ENCODE results near the gene UMAD1.
A peak's percentile ranks its signal among the peaks of the same experiment; 100 is the strongest.

Gene UMAD1

DNA sequence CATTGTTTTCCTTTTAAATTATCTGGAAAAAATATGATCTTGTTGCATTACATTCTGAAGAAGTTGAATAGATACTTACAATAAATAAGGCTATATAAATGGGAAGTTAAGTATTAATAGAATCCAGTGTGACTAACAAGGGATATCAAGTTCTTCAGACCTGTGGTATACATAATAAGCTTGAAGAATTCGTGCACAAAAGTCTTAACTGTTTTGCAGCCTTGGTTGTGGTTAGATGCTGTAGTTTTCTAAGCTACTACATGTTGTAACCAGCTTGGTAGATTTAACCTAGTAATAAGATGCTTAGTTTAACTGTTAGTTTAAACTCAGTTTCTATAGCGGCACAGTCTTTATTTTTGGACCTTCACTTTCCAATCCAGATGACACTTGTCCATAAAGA lies 221.8 kb downstream of the UMAD1 start:
- Histone ChIP-seq H3K4me1 (no peaks in the 10 kb centered on the region), H3K27ac (no peak overlapping the region), H3K9me3 (no peaks in the 10 kb centered on the region), H3K27me3 (no peaks in the 10 kb centered on the region), H3K36me3 (no peaks in the 10 kb centered on the region), H3K4me3 (no peak overlapping the region)
- TF ChIP-seq, protein P1, sequence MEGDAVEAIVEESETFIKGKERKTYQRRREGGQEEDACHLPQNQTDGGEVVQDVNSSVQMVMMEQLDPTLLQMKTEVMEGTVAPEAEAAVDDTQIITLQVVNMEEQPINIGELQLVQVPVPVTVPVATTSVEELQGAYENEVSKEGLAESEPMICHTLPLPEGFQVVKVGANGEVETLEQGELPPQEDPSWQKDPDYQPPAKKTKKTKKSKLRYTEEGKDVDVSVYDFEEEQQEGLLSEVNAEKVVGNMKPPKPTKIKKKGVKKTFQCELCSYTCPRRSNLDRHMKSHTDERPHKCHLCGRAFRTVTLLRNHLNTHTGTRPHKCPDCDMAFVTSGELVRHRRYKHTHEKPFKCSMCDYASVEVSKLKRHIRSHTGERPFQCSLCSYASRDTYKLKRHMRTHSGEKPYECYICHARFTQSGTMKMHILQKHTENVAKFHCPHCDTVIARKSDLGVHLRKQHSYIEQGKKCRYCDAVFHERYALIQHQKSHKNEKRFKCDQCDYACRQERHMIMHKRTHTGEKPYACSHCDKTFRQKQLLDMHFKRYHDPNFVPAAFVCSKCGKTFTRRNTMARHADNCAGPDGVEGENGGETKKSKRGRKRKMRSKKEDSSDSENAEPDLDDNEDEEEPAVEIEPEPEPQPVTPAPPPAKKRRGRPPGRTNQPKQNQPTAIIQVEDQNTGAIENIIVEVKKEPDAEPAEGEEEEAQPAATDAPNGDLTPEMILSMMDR (IDR thresholded peaks at IDR 0.05) = no peak
- intact Hi-C loops (cut with DNase I; ENCODE audit: low total_unique reads) = no loop called here
- no peak for DNase-seq

DNA sequence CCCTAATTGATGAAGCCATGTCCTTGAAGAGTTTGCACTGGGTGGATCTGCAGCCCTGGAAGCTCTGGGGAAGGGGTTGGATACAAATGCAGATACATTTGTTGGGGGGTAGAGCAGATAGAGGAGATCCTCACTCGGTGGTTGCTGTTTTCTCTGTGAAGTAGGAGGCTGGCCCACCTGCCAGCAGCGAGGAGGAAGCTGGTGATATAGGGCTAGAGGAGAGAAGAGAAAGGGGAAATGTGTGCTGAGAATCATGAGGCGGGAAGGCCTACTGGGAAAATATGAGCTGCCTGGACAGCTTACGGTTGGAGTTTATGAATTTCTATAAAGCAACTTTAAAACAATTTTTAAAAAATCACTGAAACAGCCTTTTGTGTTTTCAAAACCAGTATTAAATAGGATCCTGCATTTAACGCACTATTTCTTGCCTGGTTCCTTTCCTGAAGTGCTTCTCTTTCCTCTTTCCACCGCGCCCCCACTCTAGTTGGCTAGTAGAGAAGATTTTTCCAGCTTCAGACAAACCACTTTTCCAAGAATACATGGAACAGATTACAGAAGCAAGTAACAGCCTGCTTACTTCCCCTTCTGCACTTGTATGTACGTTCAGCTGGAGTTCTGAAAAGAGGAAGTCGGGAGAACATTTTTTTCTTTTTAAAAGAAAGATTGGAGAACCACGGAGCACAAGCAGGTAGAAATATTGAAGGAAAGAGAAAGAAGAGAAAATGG lies 227.5 kb downstream of the UMAD1 start:
- intact Hi-C loops (cut with DNase I; ENCODE audit: low total_unique reads) = no loop called here
- Histone ChIP-seq H3K27ac (no peak overlapping the region), H3K27me3 (no peaks in the 10 kb centered on the region), H3K4me1 (no peaks in the 10 kb centered on the region), H3K36me3 (no peaks in the 10 kb centered on the region), H3K4me3 (no peak overlapping the region), H3K9me3 (no peaks in the 10 kb centered on the region)
- TF ChIP-seq, protein P1 (IDR thresholded peaks at IDR 0.05) = no peak
- DNase-seq = peak in 1 of 2 donors; percentile 23

DNA sequence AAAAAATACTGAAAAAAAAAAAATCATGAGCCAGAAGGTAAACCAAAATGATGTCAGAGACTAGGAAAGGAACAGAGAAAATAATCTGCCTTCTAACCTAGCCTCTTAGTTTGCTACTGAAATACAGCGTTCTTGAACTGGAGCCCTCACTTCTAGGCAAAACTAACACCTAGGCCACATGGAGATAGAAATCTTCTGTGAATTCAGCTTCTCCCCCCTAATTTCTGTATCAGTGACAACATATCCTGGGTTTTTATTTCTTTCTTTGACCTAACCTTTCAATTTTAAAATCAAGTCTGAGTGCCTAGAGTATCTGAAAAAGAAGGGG lies 228.0 kb downstream of the UMAD1 start:
- TF ChIP-seq, protein P1 (IDR thresholded peaks at IDR 0.05) = no peak
- H3K27me3 ChIP-seq = no peaks in the 10 kb centered on the region
- no peaks in the 10 kb centered on the region for H3K4me1 ChIP-seq
- no peak for DNase-seq
- no peak overlapping the region for H3K27ac ChIP-seq
- no peaks in the 10 kb centered on the region for H3K9me3 ChIP-seq
- intact Hi-C loops (cut with DNase I; ENCODE audit: low total_unique reads) = no loop called here
- no peaks in the 10 kb centered on the region for H3K36me3 ChIP-seq
- no peak overlapping the region for H3K4me3 ChIP-seq

DNA sequence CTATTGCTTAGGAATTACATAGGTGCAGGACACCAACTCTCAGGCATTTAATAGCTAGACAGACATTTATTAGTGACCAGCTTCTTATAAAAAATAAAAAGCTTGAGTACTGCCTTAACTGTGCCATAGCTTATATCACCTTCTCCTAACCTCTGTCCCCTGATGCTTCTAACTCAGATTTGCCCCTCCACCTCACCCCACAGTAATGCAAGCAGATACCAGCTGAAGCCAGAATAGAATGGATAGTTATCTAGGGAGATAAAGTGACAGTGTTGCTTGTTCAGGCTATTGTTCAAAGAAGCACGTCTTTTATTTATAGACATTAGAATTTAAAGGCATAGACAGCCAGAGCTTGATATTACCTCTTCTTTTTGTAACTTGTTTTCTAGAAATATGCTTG lies 228.5 kb downstream of the UMAD1 start:
- H3K27me3 ChIP-seq = no peaks in the 10 kb centered on the region
- intact Hi-C loops (cut with DNase I; ENCODE audit: low total_unique reads) = no loop called here
- H3K27ac ChIP-seq = no peak overlapping the region
- H3K36me3 ChIP-seq = no peaks in the 10 kb centered on the region
- TF ChIP-seq, protein P1 (IDR thresholded peaks at IDR 0.05) = no peak
- no peaks in the 10 kb centered on the region for H3K9me3 ChIP-seq
- DNase-seq = no peak
- H3K4me1 ChIP-seq = no peaks in the 10 kb centered on the region
- H3K4me3 ChIP-seq = no peak overlapping the region

DNA sequence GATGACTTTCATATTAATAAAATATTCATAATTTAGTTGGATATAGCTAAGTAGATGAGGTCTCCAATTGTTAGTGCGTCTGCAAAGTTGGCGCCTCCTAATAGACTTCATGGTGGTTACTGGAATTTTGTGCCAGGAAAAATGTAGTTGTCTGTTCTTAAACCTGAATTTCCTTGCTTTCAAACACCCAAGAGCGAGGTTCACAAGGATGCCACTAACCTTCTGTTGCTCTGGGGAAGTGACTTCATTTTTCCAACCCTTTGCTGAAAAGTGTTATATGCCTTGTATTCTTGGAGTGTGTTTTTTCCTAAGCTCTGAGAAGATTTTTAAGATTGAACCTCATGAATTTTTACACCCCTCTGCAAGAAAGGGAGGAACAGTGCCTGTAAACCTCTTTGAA lies 229.1 kb downstream of the UMAD1 start:
- TF ChIP-seq, protein P1 (IDR thresholded peaks at IDR 0.05) = no peak
- Histone ChIP-seq H3K4me3 (no peak overlapping the region), H3K27me3 (no peaks in the 10 kb centered on the region), H3K4me1 (no peaks in the 10 kb centered on the region), H3K36me3 (no peaks in the 10 kb centered on the region), H3K27ac (no peak overlapping the region), H3K9me3 (no peaks in the 10 kb centered on the region)
- intact Hi-C loops (cut with DNase I; ENCODE audit: low total_unique reads) = no loop called here
- no peak for DNase-seq

DNA sequence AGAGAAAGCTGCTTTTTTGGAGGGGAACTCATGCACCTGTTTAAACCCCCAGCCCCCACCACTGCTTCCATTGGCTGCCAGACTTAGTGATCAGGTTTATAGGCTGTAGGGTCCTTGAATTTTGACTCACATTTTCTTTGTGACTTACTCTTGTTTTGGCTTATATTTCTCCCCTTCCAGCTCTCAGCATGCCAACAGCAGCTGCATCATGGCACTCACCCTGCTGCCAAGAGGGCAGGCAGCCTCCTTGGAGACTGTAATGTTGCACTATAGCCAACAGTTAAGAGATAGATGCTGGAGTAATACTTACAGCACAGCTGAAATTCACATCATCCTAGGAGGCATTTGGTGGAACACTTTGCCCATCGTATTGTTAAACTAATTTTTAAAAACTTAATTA lies 230.0 kb downstream of the UMAD1 start:
- Histone ChIP-seq H3K4me3 (no peak overlapping the region), H3K4me1 (no peaks in the 10 kb centered on the region), H3K27me3 (no peaks in the 10 kb centered on the region), H3K36me3 (no peaks in the 10 kb centered on the region), H3K9me3 (peaks cover 0 to 4% (median 0%) of the 10 kb centered on the region in 3 donors), H3K27ac (no peak overlapping the region)
- DNase-seq = no peak
- TF ChIP-seq, protein P1 (IDR thresholded peaks at IDR 0.05) = no peak
- intact Hi-C loops (cut with DNase I; ENCODE audit: low total_unique reads) = no loop called here
